Upper lobe of right lung (tissue), 1 donor: ENCODE results near the gene ZNF438. TPM values are rescaled to one million over a fixed set of nuclear protein-coding genes. Genes with fewer than 3 reads are reported as not detected.
"Not testable (repeated sequence)": the region's sequence is repeated elsewhere in the genome, so short reads cannot be mapped to it uniquely, and the experiment has no call there.

Source experiments
- ATAC-seq: fragments of 200-7000 bp; cut with Tn5 transposase; one replicate; pipeline ENCODE4 v1.9.1; 2020; ENCODE audit warnings: mild to moderate bottlenecking, moderate library complexity
- DNase-seq: peaks from one replicate; pipeline ENCODE4 v3.0.0-alpha.2; 2020
- H3K27ac ChIP-seq: fragments of 200-600 bp; one replicate; pipeline ENCODE4 v1.8.0; 2022
- H3K27me3 ChIP-seq: fragments of 200-600 bp; one replicate; pipeline ENCODE4 v1.8.0; 2022; ENCODE audit warnings: mild to moderate bottlenecking
- H3K36me3 ChIP-seq: fragments of 200-600 bp; one replicate; pipeline ENCODE4 v1.8.0; 2022
- H3K4me1 ChIP-seq: fragments of 200-600 bp; one replicate; pipeline ENCODE4 v1.8.0; 2022
- H3K4me3 ChIP-seq: fragments of 200-600 bp; one replicate; pipeline ENCODE4 v1.8.0; 2022; ENCODE audit warnings: mild to moderate bottlenecking
- H3K9me3 ChIP-seq: fragments of 200-600 bp; one replicate; pipeline ENCODE4 v1.8.0; 2022
- CTCF ChIP-seq: fragments of 200-600 bp; IDR thresholded peaks from one replicate; pipeline ENCODE4 v1.8.0; 2022; ENCODE audit warnings: antibody characterized with exemption
- intact Hi-C: fragments of 100-400 bp; cut with DNase I; formaldehyde crosslinking; loops from one replicate; pipeline ENCODE4 v1.11.0; 2022
- total RNA-seq: library from RNA; stranded (reverse); fragmentation: NEBNext Ultra II Directional; extraction: Animal tissue kit (Norgen Biotek cat#: 25700); gene quantifications from one replicate; pipeline ENCODE4 v1.2.1, GENCODE V29; 2021
- donor health status: DM: no; HTN: yes; CAD: no; lungs with severe emphysema.

The ZNF438 gene
- total RNA-seq, 1 donor from 2014 or later: 14.4 TPM

- Histone ChIP-seq H3K27ac (no peak overlapping the region), H3K4me3 (no peak overlapping the region), H3K36me3 (no peaks in the 10 kb centered on the region), H3K9me3 (no peaks in the 10 kb centered on the region), H3K27me3 (no peaks in the 10 kb centered on the region), H3K4me1 (no peaks in the 10 kb centered on the region)
- intact Hi-C loops: no loop called here
- TF ChIP-seq CTCF: no peak
- no peak for DNase-seq
- no peak for ATAC-seq
These were observed 232.9 kb downstream of the ZNF438 start for GRCh38 chr10:30798646-30799185.

- DNase-seq, H3K36me3 ChIP-seq, H3K4me3 ChIP-seq, H3K27ac ChIP-seq, intact Hi-C loops, H3K9me3 ChIP-seq, ATAC-seq, H3K27me3 ChIP-seq, H3K4me1 ChIP-seq: not testable (repeated sequence)
These were observed 236.6 kb downstream of the ZNF438 start for GRCh38 chr10:30795024-30795423.
